Measurements from ENCODE around the gene C1orf115.
"Not testable (repeated sequence)": the region's sequence is repeated elsewhere in the genome, so short reads cannot be mapped to it uniquely, and the experiment has no call there.

C1orf115 gene

DNA sequence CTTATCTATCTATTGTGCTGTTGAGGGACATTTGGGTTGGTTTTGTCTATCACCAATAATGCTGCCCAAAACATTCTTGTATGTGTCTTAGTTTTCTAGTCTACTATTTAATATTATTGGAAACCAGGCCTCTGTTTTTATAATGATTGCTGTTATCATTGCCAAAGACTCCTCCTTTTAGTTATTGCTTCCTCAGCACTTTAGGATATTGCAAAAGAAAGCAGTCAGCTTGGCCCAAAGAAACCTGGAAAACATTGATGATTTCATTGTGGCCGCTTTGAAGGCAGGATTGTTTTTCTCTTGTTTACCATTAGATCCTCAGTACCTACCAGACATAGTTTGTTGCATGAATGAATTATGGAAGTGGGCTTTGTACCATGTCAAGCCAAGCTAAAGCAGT, 37.4 kb downstream of the C1orf115 start:
- H3K36me3 Mint-ChIP-seq (ENCODE audit: low read depth) = no peaks in the 10 kb centered on the region
- no peaks in the 10 kb centered on the region for H3K9me3 Mint-ChIP-seq
- no peak overlapping the region for H3K27ac Mint-ChIP-seq
- peaks cover 9% of the 10 kb centered on the region for H3K27me3 Mint-ChIP-seq (ENCODE audit: low read depth)
- no peak overlapping the region for H3K4me3 Mint-ChIP-seq
- H3K4me1 Mint-ChIP-seq (ENCODE audit: low read depth) = no peaks in the 10 kb centered on the region

DNA sequence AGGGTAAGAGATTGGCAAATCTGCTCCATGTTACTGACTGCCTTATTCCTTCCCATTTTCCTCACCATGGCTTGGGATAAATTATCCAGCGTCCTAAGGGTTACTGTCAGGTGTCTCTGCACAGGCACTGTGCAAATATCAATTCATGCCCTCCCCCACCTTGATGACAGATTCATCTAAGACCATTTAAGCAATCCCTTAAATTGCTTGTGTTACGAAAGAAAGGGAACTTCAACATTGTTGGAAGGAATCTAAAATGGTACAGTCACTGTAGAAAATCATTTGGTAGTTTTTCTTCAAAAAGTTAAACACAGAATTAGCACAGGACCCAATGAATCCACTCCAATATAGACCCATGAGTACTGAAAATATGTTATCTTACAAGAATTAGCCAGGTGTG, 40.3 kb downstream of the C1orf115 start:
- Mint-ChIP-seq H3K27me3 (ENCODE audit: low read depth) (peaks cover 14% of the 10 kb centered on the region), H3K36me3 (ENCODE audit: low read depth) (no peaks in the 10 kb centered on the region), H3K9me3 (no peaks in the 10 kb centered on the region), H3K27ac (no peak overlapping the region), H3K4me3 (no peak overlapping the region), H3K4me1 (ENCODE audit: low read depth) (peaks cover 3% of the 10 kb centered on the region)

GRCh38 chr1:220732137-220732536, 42.0 kb downstream of the C1orf115 start:
- H3K27me3 Mint-ChIP-seq (ENCODE audit: low read depth) = peaks cover 11% of the 10 kb centered on the region
- peaks cover 3% of the 10 kb centered on the region for H3K4me1 Mint-ChIP-seq (ENCODE audit: low read depth)
- no peak overlapping the region for H3K27ac Mint-ChIP-seq
- H3K4me3 Mint-ChIP-seq = no peak overlapping the region
- H3K36me3 Mint-ChIP-seq (ENCODE audit: low read depth) = no peaks in the 10 kb centered on the region
- no peaks in the 10 kb centered on the region for H3K9me3 Mint-ChIP-seq

- no peaks in the 10 kb centered on the region for H3K36me3 Mint-ChIP-seq (ENCODE audit: low read depth)
- H3K4me1 Mint-ChIP-seq (ENCODE audit: low read depth) = peaks cover 3% of the 10 kb centered on the region
- no peaks in the 10 kb centered on the region for H3K9me3 Mint-ChIP-seq
- no peak overlapping the region for H3K4me3 Mint-ChIP-seq
- peaks cover 12% of the 10 kb centered on the region for H3K27me3 Mint-ChIP-seq (ENCODE audit: low read depth)
- no peak overlapping the region for H3K27ac Mint-ChIP-seq
Measured at GRCh38 chr1:220732621-220733020, 42.5 kb downstream of the C1orf115 start.

- Mint-ChIP-seq H3K36me3 (ENCODE audit: low read depth) (no peaks in the 10 kb centered on the region), H3K4me3 (peak overlapping the region; percentile 11), H3K27me3 (ENCODE audit: low read depth) (peaks cover 12% of the 10 kb centered on the region), H3K4me1 (ENCODE audit: low read depth) (peaks cover 3% of the 10 kb centered on the region), H3K27ac (no peak overlapping the region), H3K9me3 (no peaks in the 10 kb centered on the region)
Measured at GRCh38 chr1:220733086-220733601, 43.0 kb downstream of the C1orf115 start.

DNA sequence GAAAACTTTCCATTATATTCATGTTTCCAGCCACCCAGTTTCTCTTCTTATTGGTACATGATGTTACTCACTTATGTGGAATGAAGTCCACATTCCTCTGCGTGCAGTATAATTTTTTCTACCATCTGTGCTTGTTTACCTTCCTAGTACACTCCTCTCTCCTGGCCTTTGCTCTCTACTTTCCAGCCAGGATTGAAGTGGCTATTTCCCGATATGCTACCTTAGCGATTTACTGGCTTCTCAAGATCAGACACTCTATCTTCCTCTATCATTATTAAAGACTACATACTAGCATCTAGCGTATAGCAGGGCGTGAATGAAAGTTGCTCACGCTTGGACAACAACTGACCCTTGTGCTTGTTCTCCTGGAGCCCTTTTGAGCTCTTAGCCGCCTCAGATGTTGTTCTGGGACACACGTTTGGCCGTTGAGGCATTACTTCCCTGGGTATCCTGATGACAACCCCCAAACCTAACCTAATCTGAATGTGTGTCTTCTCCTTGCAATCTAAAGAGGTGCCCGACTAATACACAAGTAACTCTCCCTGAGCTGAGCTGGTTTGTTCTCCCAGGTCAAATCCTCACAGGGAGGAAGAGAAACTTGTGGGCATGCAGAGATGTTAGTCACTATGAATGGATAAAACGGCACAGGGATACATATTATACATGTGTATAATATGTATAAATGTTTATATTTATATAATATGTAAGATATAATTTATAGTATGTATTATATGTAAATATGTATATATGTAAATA, 44.6 kb downstream of the C1orf115 start:
- Mint-ChIP-seq H3K27ac (no peak overlapping the region), H3K27me3 (ENCODE audit: low read depth) (peaks cover 17% of the 10 kb centered on the region), H3K4me3 (no peak overlapping the region), H3K36me3 (ENCODE audit: low read depth) (no peaks in the 10 kb centered on the region), H3K4me1 (ENCODE audit: low read depth) (peaks cover 3% of the 10 kb centered on the region), H3K9me3 (no peaks in the 10 kb centered on the region)

DNA sequence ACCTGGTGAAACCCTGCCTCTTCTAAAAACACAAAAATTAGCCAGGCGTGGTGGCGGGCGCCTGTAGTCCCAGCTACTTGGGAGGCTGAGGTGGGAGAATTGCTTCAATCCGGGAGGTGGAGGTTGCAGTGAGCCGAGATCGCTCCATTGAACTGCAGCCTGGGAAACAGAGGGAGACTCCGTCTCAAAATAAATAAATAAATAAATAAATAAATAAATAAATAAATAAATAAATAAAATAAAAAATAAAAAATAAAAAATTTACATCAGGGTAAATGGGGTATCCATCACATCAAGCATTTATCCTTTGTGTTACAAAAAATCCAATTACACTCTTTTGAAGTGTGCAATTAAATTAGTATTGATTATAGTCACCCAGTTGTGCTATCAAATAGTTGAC, 46.1 kb downstream of the C1orf115 start:
- H3K4me3 Mint-ChIP-seq; H3K4me1 Mint-ChIP-seq (ENCODE audit: low read depth); H3K27ac Mint-ChIP-seq; H3K9me3 Mint-ChIP-seq; H3K36me3 Mint-ChIP-seq (ENCODE audit: low read depth): not testable (repeated sequence)
- H3K27me3 Mint-ChIP-seq (ENCODE audit: low read depth) = peaks cover 25% of the 10 kb centered on the region

DNA sequence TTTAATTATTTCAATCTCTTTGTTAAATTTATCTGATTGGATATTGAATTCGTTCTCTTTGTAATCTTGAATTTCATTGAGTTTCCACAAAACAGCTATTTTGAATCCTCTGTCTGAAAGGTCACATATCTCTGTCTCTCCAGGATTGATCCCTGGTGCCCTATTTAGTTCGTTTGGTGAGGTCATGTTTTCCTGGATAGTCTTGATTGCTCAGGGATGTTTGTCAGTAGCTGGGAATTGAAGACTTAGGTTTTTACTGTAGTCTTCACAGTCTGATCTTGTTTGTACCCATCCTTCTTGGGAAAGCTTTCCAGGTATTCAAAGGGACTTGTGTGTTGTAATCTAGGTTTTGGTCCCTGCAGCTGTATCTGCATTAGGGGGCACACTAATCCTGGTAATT, 51.2 kb downstream of the C1orf115 start:
- no peak overlapping the region for H3K27ac Mint-ChIP-seq
- H3K4me3 Mint-ChIP-seq = no peak overlapping the region
- H3K27me3 Mint-ChIP-seq (ENCODE audit: low read depth) = peaks cover 33% of the 10 kb centered on the region
- H3K36me3 Mint-ChIP-seq (ENCODE audit: low read depth) = peaks cover 1% of the 10 kb centered on the region
- no peaks in the 10 kb centered on the region for H3K4me1 Mint-ChIP-seq (ENCODE audit: low read depth)
- H3K9me3 Mint-ChIP-seq = no peaks in the 10 kb centered on the region

GRCh38 chr1:220741825-220742224, 51.7 kb downstream of the C1orf115 start:
- H3K4me1 Mint-ChIP-seq (ENCODE audit: low read depth) = no peaks in the 10 kb centered on the region
- H3K36me3 Mint-ChIP-seq (ENCODE audit: low read depth) = peaks cover 1% of the 10 kb centered on the region
- H3K9me3 Mint-ChIP-seq = no peaks in the 10 kb centered on the region
- no peak overlapping the region for H3K4me3 Mint-ChIP-seq
- no peak overlapping the region for H3K27ac Mint-ChIP-seq
- peaks cover 38% of the 10 kb centered on the region for H3K27me3 Mint-ChIP-seq (ENCODE audit: low read depth)

GRCh38 chr1:220742520-220742919, 52.4 kb downstream of the C1orf115 start:
- Mint-ChIP-seq H3K27ac (no peak overlapping the region), H3K4me3 (no peak overlapping the region), H3K36me3 (ENCODE audit: low read depth) (peaks cover 1% of the 10 kb centered on the region), H3K27me3 (ENCODE audit: low read depth) (peaks cover 42% of the 10 kb centered on the region), H3K4me1 (ENCODE audit: low read depth) (no peaks in the 10 kb centered on the region), H3K9me3 (no peaks in the 10 kb centered on the region)

- Mint-ChIP-seq H3K4me3 (no peak overlapping the region), H3K27me3 (ENCODE audit: low read depth) (peaks cover 63% of the 10 kb centered on the region), H3K36me3 (ENCODE audit: low read depth) (peaks cover 1% of the 10 kb centered on the region), H3K9me3 (no peaks in the 10 kb centered on the region), H3K4me1 (ENCODE audit: low read depth) (peaks cover 6% of the 10 kb centered on the region), H3K27ac (no peak overlapping the region)
Measured at GRCh38 chr1:220746851-220747250, 56.7 kb downstream of the C1orf115 start.

DNA sequence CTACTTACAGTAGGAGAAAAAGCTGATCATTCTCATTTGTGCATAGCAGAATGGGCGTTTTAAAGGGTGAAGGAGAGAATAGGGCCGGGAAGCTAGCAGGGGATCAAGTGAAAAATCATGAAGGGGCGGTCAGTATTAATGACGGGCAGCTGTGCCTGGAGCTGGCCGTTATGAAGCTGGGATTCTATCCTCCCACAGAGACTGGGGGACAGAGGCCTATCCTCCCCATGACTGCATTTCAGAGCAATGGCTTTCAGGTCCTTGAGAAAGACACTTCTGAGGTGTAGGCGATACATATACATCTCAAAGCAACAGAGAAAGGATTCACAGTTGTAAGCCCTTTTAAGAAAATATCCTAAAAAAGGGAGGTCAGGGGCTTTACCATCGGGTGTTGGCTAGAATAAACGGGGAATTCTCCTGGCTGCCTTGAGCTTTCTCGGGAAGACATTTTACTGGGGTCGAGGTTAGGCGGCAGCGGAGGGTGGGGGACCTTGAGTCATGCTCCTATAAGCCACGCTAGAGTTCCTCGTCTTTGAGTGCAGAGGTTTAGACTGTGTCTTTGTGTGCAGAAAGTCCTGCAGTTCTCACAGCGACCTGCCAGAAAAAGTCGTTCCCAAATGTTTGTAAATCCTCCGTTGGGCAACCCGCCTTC, 57.4 kb downstream of the C1orf115 start:
- peaks cover 66% of the 10 kb centered on the region for H3K27me3 Mint-ChIP-seq (ENCODE audit: low read depth)
- H3K9me3 Mint-ChIP-seq = no peaks in the 10 kb centered on the region
- H3K36me3 Mint-ChIP-seq (ENCODE audit: low read depth) = peaks cover 1% of the 10 kb centered on the region
- no peak overlapping the region for H3K27ac Mint-ChIP-seq
- peak overlapping the region; percentile 10 for H3K4me3 Mint-ChIP-seq
- H3K4me1 Mint-ChIP-seq (ENCODE audit: low read depth) = peaks cover 6% of the 10 kb centered on the region

- Mint-ChIP-seq H3K27ac (no peak within 1 kb of the TSS), H3K27me3 (ENCODE audit: low read depth) (peaks cover 66% of the 10 kb centered on the region)
Measured at GRCh38 chr1:220748089-220748934, 58.1 kb downstream of the C1orf115 start, which contains the start of gene MTARC2. TSS of gene MTARC2 (plus strand) at chr1:220748322. CDS start at chr1:220748532, 210 bp downstream.

More at GRCh38 chr1:220748089-220748934, 58.1 kb downstream of the C1orf115 start, which contains the start of gene MTARC2:
- H3K36me3 Mint-ChIP-seq (ENCODE audit: low read depth) = peaks cover 1% of the 10 kb centered on the region
- H3K4me3 Mint-ChIP-seq = peak within 1 kb of the TSS; percentile 10
- H3K4me1 Mint-ChIP-seq (ENCODE audit: low read depth) = peaks cover 6% of the 10 kb centered on the region
- no peaks in the 10 kb centered on the region for H3K9me3 Mint-ChIP-seq

All from T-helper 1 cell treated with Interleukin-12 subunit alpha and Interleukin-12 subunit beta and Interleukin-4 antibody, amounts not matched to agents 30 μg/mL and 1 μg/mL, for 36 hours (primary cell).